HG03175 (cell line): Measurements from ENCODE around the gene ICAM4.

Experiments used
- ATAC-seq: cut with Tn5 transposase; IDR thresholded peaks from one replicate; pipeline ENCODE4 v1.9.1; 2021; ENCODE audit warnings: mild to moderate bottlenecking, moderate library complexity; ENCODE audit not compliant: unreplicated experiment

ICAM4 gene

DNA sequence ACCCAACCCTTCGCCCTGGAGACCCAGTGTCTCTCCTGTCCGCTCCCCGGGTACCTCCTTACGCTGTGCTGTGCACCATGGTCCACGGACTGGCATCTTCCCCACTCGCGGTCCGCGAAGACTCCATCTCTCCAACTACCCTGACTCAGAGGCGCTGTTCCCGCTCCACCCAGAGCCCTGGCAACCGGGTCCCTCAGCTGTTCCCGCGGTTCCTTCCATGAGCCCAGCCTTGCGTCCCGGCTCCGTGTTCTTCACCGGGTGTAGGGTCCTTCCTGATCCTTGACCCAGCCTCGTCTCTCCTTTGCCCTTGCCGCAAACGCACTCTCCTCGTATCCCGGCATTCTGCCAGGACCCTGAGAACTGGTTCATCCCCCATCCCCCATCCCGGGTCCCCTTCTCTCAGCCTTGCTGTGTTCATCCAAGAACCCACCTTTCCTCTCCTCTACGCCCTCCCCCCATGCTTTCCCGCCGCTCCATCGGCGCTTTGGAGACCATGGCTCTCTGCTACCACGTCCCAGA is 3.7 kb downstream of the ICAM4 start:
- ATAC-seq, result no peak

DNA sequence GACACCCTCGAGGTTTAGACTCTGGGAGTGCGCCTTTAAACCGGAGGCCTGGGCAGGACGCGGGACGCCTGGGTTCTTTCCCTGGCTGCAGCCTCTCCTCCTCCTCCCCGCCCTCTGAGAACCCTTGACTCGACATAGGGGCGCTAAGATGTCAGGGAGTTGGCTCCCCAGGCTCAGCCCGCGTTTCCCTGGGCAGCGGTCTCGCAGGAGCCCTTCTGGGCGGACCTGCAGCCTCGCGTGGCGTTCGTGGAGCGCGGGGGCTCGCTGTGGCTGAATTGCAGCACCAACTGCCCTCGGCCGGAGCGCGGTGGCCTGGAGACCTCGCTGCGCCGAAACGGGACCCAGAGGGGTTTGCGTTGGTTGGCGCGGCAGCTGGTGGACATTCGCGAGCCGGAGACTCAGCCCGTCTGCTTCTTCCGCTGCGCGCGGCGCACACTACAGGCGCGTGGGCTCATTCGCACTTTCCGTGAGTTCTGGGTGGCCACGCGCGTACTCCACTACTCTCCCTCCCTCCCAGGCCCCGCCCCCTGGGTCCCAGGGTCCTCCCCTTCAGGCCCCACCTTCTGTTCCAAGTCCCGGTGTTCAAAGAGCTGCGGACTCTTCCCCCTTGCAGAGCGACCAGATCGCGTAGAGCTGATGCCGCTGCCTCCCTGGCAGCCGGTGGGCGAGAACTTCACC is 4.3 kb downstream of the ICAM4 start:
- no peak for ATAC-seq

DNA sequence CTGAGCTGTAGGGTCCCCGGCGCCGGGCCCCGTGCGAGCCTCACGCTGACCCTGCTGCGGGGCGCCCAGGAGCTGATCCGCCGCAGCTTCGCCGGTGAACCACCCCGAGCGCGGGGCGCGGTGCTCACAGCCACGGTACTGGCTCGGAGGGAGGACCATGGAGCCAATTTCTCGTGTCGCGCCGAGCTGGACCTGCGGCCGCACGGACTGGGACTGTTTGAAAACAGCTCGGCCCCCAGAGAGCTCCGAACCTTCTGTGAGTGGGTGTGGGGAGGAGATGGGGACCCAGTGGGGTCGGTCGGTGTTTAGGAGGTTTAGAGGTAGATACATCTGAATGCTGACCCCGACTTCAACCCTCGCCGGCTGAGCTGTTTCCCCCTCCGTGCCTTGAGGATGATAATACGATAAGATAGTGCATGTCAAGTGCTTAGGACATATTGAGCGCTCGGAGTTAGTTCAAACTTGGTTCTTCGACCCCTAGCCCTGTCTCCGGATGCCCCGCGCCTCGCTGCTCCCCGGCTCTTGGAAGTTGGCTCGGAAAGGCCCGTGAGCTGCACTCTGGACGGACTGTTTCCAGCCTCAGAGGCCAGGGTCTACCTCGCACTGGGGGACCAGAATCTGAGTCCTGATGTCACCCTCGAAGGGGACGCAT is 4.9 kb downstream of the ICAM4 start:
- ATAC-seq, result no peak

DNA sequence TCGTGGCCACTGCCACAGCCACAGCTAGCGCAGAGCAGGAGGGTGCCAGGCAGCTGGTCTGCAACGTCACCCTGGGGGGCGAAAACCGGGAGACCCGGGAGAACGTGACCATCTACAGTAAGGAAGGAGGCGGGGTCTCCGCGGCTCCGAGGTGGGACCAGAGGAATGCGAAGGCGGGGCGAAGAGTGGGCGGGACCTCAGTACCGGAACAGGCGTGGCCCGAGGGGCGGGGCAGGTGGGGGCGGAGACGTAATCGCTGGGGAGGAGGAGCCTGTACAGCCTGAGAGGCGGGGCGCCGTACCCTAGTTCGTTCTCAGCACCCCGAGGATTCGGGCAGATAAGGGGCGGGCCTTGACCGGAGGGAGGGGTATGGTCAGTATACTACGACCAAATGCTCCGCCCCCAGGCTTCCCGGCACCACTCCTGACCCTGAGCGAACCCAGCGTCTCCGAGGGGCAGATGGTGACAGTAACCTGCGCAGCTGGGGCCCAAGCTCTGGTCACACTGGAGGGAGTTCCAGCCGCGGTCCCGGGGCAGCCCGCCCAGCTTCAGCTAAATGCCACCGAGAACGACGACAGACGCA is 5.5 kb downstream of the ICAM4 start:
- ATAC-seq, result no peak

DNA sequence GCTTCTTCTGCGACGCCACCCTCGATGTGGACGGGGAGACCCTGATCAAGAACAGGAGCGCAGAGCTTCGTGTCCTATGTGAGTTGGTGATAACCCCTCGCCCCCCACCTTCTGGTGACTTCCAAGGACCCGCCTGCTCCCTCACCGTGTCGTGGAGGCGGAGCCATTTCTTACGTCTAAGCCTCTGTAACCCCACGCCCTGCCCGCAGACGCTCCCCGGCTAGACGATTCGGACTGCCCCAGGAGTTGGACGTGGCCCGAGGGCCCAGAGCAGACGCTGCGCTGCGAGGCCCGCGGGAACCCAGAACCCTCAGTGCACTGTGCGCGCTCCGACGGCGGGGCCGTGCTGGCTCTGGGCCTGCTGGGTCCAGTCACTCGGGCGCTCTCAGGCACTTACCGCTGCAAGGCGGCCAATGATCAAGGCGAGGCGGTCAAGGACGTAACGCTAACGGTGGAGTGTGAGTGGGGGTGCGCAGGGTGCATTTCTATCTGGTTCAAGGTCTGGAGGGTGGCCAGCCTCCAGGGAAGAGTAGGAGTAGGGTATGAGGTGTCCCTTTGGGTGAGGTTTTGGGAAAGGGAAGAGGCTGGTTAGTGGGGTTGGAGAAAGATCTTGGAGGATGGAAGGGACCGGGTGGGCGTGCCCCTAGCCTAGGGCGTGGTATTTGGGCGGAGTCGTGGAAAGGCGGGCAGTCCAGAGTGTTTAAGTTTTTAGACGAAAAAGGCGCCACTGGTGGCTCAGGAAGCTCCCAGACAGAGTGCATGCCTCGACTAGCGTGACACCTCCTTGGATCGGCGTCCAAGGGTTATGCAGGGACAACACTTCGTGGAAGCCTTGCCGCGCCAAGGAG is 6.3 kb downstream of the ICAM4 start:
- no peak for ATAC-seq

DNA sequence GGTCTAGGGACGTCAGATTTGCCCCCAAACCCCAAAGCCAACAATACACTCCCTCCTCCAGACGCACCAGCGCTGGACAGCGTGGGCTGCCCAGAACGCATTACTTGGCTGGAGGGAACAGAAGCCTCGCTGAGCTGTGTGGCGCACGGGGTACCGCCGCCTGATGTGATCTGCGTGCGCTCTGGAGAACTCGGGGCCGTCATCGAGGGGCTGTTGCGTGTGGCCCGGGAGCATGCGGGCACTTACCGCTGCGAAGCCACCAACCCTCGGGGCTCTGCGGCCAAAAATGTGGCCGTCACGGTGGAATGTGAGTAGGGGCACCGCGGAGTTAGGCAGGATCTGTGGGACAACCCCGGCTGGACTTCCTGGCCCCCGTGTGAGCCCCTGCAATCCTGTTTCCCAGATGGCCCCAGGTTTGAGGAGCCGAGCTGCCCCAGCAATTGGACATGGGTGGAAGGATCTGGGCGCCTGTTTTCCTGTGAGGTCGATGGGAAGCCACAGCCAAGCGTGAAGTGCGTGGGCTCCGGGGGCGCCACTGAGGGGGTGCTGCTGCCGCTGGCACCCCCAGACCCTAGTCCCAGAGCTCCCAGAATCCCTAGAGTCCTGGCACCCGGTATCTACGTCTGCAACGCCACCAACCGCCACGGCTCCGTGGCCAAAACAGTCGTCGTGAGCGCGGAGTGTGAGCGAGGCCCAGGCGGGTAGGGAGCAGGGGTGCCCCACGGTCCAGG is 7.0 kb downstream of the ICAM4 start:
- no peak for ATAC-seq

DNA sequence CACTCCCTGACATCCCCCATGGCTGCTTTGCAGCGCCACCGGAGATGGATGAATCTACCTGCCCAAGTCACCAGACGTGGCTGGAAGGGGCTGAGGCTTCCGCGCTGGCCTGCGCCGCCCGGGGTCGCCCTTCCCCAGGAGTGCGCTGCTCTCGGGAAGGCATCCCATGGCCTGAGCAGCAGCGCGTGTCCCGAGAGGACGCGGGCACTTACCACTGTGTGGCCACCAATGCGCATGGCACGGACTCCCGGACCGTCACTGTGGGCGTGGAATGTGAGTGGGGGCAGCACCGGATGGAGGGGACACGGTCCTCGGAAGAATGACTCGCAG is 7.6 kb downstream of the ICAM4 start:
- no peak for ATAC-seq

DNA sequence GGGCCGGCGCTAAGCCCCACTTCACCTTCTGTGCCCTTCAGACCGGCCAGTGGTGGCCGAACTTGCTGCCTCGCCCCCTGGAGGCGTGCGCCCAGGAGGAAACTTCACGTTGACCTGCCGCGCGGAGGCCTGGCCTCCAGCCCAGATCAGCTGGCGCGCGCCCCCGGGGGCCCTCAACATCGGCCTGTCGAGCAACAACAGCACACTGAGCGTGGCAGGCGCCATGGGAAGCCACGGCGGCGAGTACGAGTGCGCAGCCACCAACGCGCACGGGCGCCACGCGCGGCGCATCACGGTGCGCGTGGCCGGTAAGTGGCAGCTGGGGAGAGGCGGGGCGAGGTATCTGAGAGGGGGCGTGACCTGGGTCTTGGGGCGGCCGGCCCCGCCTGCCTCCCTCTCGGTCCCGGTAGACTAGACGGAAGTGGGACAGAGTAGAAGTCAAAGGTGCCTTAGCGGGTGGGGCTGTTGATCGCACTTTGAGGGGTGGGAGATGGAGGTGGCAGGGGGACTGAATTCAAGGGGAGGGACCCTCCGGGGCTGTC is 8.6 kb downstream of the ICAM4 start:
- ATAC-seq, result no peak

DNA sequence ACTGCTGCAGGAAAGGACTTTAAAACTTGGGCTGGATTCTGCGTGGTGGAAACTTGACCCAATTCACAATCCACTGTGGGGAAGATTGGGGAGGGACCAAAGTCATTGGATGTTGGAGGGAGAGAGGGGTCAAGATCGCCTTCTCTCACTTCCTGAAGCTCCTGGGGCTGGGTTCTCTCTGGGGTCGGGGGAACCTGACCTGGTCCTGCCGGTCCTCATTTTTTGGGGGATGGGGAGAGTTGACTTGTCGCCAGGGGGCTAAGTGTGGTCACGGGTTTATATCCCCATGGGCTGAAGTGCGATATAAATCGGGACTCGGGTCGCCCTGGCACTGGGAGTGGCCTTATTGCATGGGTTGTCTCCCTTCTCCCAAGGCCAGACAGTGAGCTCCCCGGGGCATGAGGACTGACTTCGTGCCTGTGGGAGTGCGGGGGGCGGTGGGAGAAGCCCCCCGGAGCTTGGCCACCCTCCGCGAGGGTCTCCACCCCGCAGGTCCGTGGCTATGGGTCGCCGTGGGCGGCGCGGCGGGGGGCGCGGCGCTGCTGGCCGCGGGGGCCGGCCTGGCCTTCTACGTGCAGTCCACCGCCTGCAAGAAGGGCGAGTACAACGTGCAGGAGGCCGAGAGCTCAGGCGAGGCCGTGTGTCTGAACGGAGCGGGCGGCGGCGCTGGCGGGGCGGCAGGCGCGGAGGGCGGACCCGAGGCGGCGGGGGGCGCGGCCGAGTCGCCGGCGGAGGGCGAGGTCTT is 9.3 kb downstream of the ICAM4 start:
- no peak for ATAC-seq

DNA sequence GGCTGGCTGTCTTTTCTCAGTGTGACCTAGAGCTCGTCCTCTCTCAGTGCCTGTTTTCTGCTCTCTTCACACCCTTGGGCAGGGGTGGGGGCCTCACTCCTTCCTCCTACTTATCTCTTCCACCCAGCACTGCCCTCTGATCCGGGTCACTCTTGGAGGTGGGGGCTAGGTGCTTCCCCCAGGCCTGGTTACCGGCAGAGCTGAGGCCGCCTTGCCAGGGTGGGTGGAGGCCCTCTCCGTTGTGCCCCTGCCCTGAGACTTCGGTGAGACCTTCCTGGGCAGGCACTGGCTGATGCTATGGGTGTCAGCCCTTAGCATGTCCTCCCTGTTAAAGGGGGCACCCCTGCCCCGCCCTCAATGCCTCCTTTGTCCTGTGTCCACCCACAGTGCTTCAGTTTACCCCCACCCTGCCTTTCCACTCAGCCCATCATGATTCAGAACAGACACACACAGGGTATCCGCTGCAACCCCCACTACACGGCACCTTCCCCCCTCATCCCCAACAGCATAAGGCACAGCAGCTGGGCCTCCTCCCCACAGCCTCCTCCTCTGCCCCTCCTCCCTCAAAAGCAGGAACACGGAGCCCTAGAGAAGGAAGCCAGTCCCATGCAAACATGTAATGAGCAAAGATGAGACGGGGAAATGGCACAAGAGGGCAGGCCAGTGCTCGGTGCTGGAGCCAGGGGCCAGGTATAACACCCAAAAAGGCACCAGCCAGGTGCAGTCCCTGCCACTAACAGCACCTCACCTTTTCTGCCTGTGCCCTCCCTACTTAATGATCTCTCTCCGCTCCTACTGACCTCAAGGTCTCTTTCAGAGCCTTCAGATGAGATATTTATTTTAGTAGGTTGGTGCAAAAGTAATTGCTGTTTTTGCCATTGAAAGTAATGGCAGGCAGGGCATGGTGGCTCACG is 13.0 kb downstream of the ICAM4 start:
- no peak for ATAC-seq

DNA sequence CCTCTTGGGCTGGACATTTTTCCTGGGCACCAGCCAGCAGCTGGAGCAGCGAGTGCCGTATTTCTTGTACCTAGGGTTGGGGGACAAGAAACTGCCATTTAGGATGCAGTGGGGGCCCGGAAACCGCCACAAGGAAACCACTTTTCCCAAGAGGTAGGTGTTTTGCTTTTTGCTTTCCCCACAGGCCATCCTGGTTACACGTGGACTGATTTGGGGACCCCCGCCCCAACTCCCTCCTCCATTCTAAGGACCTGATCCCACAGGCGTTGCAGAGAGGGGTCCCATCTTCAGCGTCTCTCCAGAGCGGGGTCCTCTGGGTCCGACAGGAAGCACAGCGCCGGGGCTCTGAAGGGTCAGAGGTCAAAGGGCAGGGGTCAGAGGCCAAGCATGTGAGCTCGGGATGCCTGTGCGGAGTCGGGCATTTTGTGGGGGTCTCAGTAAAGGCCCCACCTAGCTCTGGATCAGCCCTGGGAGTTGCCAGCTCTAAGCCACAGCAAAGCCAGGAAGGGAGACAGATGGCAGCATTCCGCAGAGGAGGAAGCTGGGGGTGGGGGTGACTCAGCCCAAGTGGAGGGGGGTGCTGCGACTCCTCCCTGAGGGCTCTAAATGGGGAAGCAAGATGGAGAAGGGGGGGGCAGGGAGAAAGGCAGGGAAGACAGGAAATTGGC is 18.5 kb downstream of the ICAM4 start:
- ATAC-seq, result no peak

DNA sequence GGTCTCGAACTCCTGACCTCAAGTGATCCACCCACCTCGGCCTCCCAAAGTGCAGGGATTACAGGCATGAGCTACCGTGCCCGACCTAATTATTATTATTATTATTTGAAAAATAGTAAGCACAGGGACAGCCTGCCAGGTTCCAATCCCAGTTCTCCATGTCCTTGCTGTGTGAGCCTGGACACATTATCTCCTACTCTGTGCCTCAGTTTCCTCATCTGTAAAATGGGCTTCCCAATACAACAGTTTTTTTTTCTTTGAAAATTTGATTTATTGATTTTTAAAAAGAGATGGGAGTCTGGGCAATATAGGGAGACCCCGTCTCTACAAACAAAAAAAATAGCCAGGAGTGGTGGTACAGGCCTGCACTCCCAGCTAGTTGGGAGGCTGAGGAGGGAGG is 19.6 kb downstream of the ICAM4 start:
- no peak for ATAC-seq

DNA sequence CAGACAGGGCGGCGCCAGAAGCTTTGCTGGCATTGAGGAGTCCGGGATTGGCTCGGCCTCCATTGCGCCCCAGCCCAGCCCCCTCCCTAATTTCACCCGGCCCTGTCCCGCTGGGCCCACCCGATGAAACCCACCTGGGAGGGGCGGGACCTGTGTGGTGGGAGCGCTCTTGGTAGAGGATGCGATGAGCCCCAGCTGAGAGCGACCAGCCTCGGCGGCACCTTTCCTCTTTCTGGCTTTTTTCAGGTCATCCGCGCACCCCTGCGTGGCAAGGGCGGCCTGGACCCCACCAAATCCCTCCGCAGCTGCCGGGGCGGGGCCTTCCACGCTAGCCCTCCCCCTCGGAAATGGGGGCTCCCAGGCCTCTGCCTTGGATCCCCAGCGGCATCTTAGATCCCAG is 22.7 kb downstream of the ICAM4 start, which contains the start of gene ZGLP1:
TSS of gene ZGLP1 (minus strand) at position 393 of the 400 bp plus-strand sequence.
- ATAC-seq, result no peak

DNA sequence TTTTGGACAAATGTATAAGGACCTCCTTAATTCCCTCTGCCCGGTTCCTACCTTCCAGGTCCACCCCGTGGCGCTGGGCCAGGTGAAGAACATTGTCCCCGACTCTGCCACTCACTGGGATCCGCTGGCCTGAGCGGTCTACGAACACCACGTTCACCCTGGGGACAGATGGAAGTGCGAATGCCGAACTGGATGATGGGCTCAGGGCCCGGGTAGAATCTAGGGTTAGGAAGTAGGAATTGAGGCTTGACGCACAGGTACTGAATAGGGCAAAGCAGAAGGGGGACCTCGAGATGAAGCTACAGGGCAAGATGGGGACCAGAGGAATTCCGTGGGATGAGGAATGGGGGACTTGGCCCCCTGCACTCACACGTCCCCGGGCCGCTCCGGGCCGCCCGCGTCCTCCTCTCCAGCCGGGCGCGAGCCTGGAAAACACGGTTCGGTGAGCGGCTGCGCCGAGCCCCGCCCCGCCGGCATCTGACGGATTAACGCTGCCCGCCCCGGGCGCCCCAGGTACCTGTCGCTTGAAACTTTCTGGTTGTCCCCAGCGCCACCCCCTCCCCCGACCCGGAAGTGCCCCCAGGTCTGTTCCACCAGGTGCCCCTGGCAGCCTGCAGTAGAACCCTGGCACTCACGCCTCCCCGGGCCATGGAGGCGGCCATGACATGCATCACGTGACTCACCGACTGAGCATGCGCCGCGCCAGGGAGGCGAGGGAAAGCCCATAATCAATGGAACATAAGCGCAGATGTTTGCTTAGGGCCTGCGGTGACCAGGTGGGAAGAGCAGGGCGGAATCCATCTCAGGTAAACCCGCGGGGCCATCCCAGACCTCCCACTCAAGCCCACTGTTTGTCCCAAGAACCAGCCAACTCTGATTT is 28.8 kb downstream of the ICAM4 start, which contains the start of gene FDX2:
TSS of gene FDX2 (minus strand) at position 681 of the 880 bp plus-strand sequence. CDS start at position 662, 19 bp downstream.
- ATAC-seq, result peak; percentile 77

DNA sequence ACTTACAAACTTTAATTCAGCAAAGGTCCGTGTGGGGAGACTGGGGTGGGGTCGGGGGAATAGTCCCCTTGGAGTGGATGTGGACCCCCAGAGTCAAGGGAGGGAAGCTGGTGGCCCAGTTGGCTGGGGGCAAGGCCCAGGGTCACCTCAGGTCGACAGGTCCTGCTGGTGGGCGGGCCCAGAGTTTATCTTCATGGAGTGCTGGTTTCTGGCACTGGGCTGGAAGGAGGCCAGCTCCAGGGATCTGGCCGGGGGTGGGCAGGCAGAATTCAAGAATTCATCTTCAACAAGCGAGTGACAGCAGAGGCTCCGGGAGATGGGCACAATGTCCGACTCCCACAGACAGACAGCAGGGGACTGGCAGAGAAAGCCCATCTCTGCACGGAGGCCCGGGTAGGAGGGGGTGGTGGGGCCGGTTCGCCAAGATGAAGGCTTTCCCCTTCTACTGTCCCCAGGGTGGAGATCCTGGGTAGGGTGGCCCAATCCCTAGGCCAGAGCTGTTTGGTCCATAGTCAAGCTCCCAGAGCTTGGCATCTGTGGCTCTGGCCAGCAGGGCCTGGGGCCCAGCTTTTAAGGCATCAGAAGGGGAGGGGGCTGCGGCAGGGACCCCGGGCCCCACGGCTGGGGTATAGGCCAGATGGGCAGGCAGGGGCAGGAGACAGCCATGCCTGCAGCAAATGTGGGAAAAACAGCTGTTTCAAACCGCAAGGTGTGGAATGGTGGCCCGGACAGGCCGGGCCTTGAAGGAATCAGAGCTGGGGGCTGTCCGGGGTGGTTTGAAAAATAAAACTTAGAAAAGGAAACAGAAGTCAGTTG is 29.7 kb downstream of the ICAM4 start:
- no peak for ATAC-seq
